Astrocyte (in vitro differentiated cells and primary cell): ENCODE results near the gene FGFRL1.

Source experiments
- CTCF ChIP-seq: IDR thresholded peaks from 2 replicates; pipeline ENCODE4 v1.5.1; 2011; ENCODE audit warnings: low read depth, mild to moderate bottlenecking, inconsistent platforms, low read length, moderate library complexity; ENCODE audit not compliant: insufficient read depth
- EZH2 ChIP-seq: IDR thresholded peaks from 2 replicates; pipeline ENCODE4 v1.6.1; 2012; ENCODE audit warnings: mild to moderate bottlenecking, low read length, inconsistent platforms; ENCODE audit not compliant: insufficient read depth

GRCh38 chr4:1002131-1002630 is 9.2 kb upstream of the FGFRL1 start:
- TF ChIP-seq CTCF (no peak), EZH2 (peak; percentile 98)
